Gastroesophageal sphincter (tissue), 4 donors: Measurements from ENCODE around the gene BIRC6. TPM values are rescaled to one million over a fixed set of nuclear protein-coding genes. Genes with fewer than 3 reads are reported as not detected.

ENCODE experiments used
- ATAC-seq: fragments of 150-250 bp; one replicate; pipeline ENCODE4 v1.9.1; 2016; ENCODE audit warnings: mild to moderate bottlenecking, moderate library complexity
- H3K27ac ChIP-seq, 4 donors: fragments of 200-600 bp; sonication (generic) in 3 of 4; 1 replicate in 3 of 4; 2 replicates in 1 of 4; pipeline ENCODE4 v1.5.1; 2016 to 2019
- H3K27me3 ChIP-seq: fragments of 200-600 bp; sonication (generic); one replicate; pipeline ENCODE4 v1.5.1; 2019
- H3K36me3 ChIP-seq, 2 donors: fragments of 200-600 bp; sonication (generic); one replicate each; pipeline ENCODE4 v1.5.1; 2019; ENCODE audit warnings: control low read depth in 1 of 2
- H3K4me1 ChIP-seq, 3 donors: fragments of 200-600 bp; sonication (generic); 1 replicate in 2 of 3; 2 replicates in 1 of 3; pipeline ENCODE4 v1.5.1; 2016 to 2019; ENCODE audit warnings: control low read depth in 2 of 3
- H3K4me3 ChIP-seq, 2 donors: fragments of 200-600 bp; sonication (generic); one replicate each; pipeline ENCODE4 v1.5.1; 2019; ENCODE audit warnings: mild to moderate bottlenecking in 1 of 2, moderate library complexity in 1 of 2
- H3K9me3 ChIP-seq, 3 donors: fragments of 200-600 bp; sonication (generic); one replicate each; pipeline ENCODE4 v1.5.1; 2017 to 2019; ENCODE audit warnings: control low read depth in 2 of 3
- CTCF ChIP-seq, 4 experiments: fragments of 200-600 bp in 2 of 4; fragments of 450-650 bp in 2 of 4; sonication (generic) in 1 of 4; IDR thresholded peaks; one replicate each; pipeline ENCODE4 v1.5.1; 2017 to 2019; ENCODE audit warnings: antibody characterized with exemption in 4 of 4, mild to moderate bottlenecking in 2 of 4, moderate library complexity in 2 of 4
- EP300 ChIP-seq: sonication (generic); formaldehyde crosslinking; IDR thresholded peaks from one replicate; pipeline ENCODE4 v1.6.1; 2017; ENCODE audit warnings: antibody characterized with exemption, mild to moderate bottlenecking
- POLR2A ChIP-seq, 2 donors: fragments of 450-650 bp; IDR thresholded peaks; one replicate each; pipeline ENCODE4 v1.6.1; 2017; ENCODE audit warnings: antibody characterized with exemption in 2 of 2, mild to moderate bottlenecking in 2 of 2, moderate library complexity in 1 of 2
- POLR2AphosphoS5 ChIP-seq: sonication (generic); formaldehyde crosslinking; IDR thresholded peaks from one replicate; pipeline ENCODE4 v1.6.1; 2017; ENCODE audit warnings: antibody characterized with exemption
- WGBS, 2 donors: methylation state at CpG; one replicate each; pipeline ENCODE4 v1.1.5; 2018; ENCODE audit warnings: low coverage in 1 of 2; 5-methylcytosine and 5-hydroxymethylcytosine counted together
- total RNA-seq, 4 donors: library from RNA; depleted of rRNA; stranded (reverse); fragments of >200 nt; gene quantifications; one replicate each; pipeline ENCODE4 v1.1.0, GENCODE V29; 2016

BIRC6 gene
- total RNA-seq, 4 donors from 2014 or later: 69.5 to 168 (median 92.7) TPM

GRCh38 chr2:32422133-32422532 lies 65.3 kb downstream of the BIRC6 start:
- Histone ChIP-seq H3K9me3 (no peaks in the 10 kb centered on the region), H3K27me3 (no peaks in the 10 kb centered on the region), H3K27ac (no peak overlapping the region), H3K4me1 (peaks cover 0 to 47% (median 15%) of the 10 kb centered on the region in 3 donors), H3K36me3 (peaks cover 0 to 15% of the 10 kb centered on the region in 2 donors), H3K4me3 (no peak overlapping the region)
- TF ChIP-seq POLR2A (IDR thresholded peaks at IDR 0.05) (no peak), CTCF (IDR thresholded peaks at IDR 0.05) (no peak)
- no peak for ATAC-seq
- whole genome bisulfite sequencing, 2 donors: 100% methylated on average over 1 of the region's 1 CpG

GRCh38 chr2:32423536-32423935 lies 66.7 kb downstream of the BIRC6 start:
- Histone ChIP-seq H3K27me3 (no peaks in the 10 kb centered on the region), H3K9me3 (no peaks in the 10 kb centered on the region), H3K4me3 (no peak overlapping the region), H3K27ac (no peak overlapping the region), H3K4me1 (peaks cover 0 to 54% (median 15%) of the 10 kb centered on the region in 3 donors), H3K36me3 (peaks cover 0 to 3% of the 10 kb centered on the region in 2 donors)
- TF ChIP-seq POLR2AphosphoS5 (no peak), EP300 (no peak), CTCF (IDR thresholded peaks at IDR 0.05) (no peak), POLR2A (IDR thresholded peaks at IDR 0.05) (no peak)
- no peak for ATAC-seq

- Histone ChIP-seq H3K4me3 (no peak overlapping the region), H3K27me3 (no peaks in the 10 kb centered on the region), H3K27ac (no peak overlapping the region), H3K9me3 (no peaks in the 10 kb centered on the region), H3K36me3 (no peaks in the 10 kb centered on the region), H3K4me1 (peaks cover 0 to 64% (median 15%) of the 10 kb centered on the region in 3 donors)
- no peak for TF ChIP-seq POLR2AphosphoS5
- TF ChIP-seq POLR2A (IDR thresholded peaks at IDR 0.05): no peak
- TF ChIP-seq CTCF (IDR thresholded peaks at IDR 0.05): no peak
- no peak for TF ChIP-seq EP300
- WGBS, 2 donors: 90 to 100% methylated on average over 3 to 5 of the region's 5 CpGs
- ATAC-seq: no peak
These were observed 67.9 kb downstream of the BIRC6 start for GRCh38 chr2:32424739-32425138.

GRCh38 chr2:32425719-32426141 lies 68.9 kb downstream of the BIRC6 start:
- 69 to 75% methylated on average over 2 of the region's 2 CpGs for WGBS, 2 donors
- H3K4me1 ChIP-seq: peaks cover 0 to 60% (median 15%) of the 10 kb centered on the region in 3 donors
- H3K9me3 ChIP-seq: no peaks in the 10 kb centered on the region
- no peak overlapping the region for H3K4me3 ChIP-seq
- ATAC-seq: peak; percentile 16
- TF ChIP-seq POLR2AphosphoS5: peak; percentile 46
- TF ChIP-seq POLR2A (IDR thresholded peaks at IDR 0.05): no peak
- TF ChIP-seq EP300: no peak
- H3K27ac ChIP-seq: peak overlapping the region in 2 of 4 donors; percentile 38 to 45
- H3K27me3 ChIP-seq: no peaks in the 10 kb centered on the region
- H3K36me3 ChIP-seq: peaks cover 0 to 1% of the 10 kb centered on the region in 2 donors

GRCh38 chr2:32427672-32428610 lies 71.1 kb downstream of the BIRC6 start:
- Histone ChIP-seq H3K4me3 (no peak overlapping the region), H3K27ac (no peak overlapping the region), H3K36me3 (peaks cover 0 to 20% of the 10 kb centered on the region in 2 donors), H3K27me3 (no peaks in the 10 kb centered on the region), H3K4me1 (peaks cover 0 to 44% (median 8%) of the 10 kb centered on the region in 3 donors), H3K9me3 (no peaks in the 10 kb centered on the region)
- 71 to 73% methylated on average over 4 to 6 of the region's 6 CpGs for WGBS, 2 donors
- no peak for ATAC-seq
- TF ChIP-seq POLR2A (IDR thresholded peaks at IDR 0.05) (no peak), EP300 (no peak), POLR2AphosphoS5 (no peak), CTCF (IDR thresholded peaks at IDR 0.05) (no peak)
